Endodermal cell (in vitro differentiated cells): ENCODE measurements around the gene KNSTRN. TPM values are rescaled to one million over a fixed set of nuclear protein-coding genes. Genes with fewer than 3 reads are reported as not detected.

Experiments
- DNase-seq: peaks from one replicate; pipeline ENCODE4 v3.0.0-alpha.2; 2017
- H3K27ac ChIP-seq: 2 replicates; pipeline ENCODE4 v1.5.1; 2013; ENCODE audit warnings: mild to moderate bottlenecking, low read depth, low read length, moderate library complexity
- H3K27me3 ChIP-seq: 2 replicates; pipeline ENCODE4 v1.6.1; 2013; ENCODE audit warnings: mild to moderate bottlenecking, low read length, moderate library complexity; ENCODE audit not compliant: insufficient read depth, control insufficient read depth, poor library complexity, severe bottlenecking
- H3K36me3 ChIP-seq: 2 replicates; pipeline ENCODE4 v1.7.0; 2013; ENCODE audit warnings: mild to moderate bottlenecking, low read length, moderate library complexity; ENCODE audit not compliant: control insufficient read depth, insufficient read depth
- H3K4me1 ChIP-seq: one replicate; pipeline ENCODE4 v1.7.0; 2013; ENCODE audit warnings: low read length; ENCODE audit not compliant: control insufficient read depth, insufficient read depth
- H3K4me3 ChIP-seq: 2 replicates; pipeline ENCODE4 v1.5.1; 2013; ENCODE audit warnings: mild to moderate bottlenecking, low read length, moderate library complexity
- H3K9ac ChIP-seq: 2 replicates; pipeline ENCODE4 v1.6.1; 2013; ENCODE audit warnings: mild to moderate bottlenecking, low read length, moderate library complexity; ENCODE audit not compliant: poor library complexity, severe bottlenecking; ENCODE audit errors: extremely low read depth
- H3K9me3 ChIP-seq: 2 replicates; pipeline ENCODE4 v1.6.1; 2013; ENCODE audit warnings: mild to moderate bottlenecking, low read length, moderate library complexity; ENCODE audit not compliant: control insufficient read depth
- H3K27ac Mint-ChIP-seq: 2 replicates; pipeline ENCODE4 v1.8.0; 2020; ENCODE audit warnings: mixed read lengths
- H3K27me3 Mint-ChIP-seq: 2 replicates; pipeline ENCODE4 v1.8.0; 2021; ENCODE audit warnings: mild to moderate bottlenecking, mixed read lengths; ENCODE audit not compliant: insufficient read depth
- H3K36me3 Mint-ChIP-seq: 2 replicates; pipeline ENCODE4 v1.8.0; 2020; ENCODE audit warnings: low read depth, mixed read lengths
- H3K4me1 Mint-ChIP-seq: 2 replicates; pipeline ENCODE4 v1.8.0; 2020; ENCODE audit warnings: mixed read lengths
- H3K4me3 Mint-ChIP-seq: 2 replicates; pipeline ENCODE4 v1.8.0; 2020; ENCODE audit warnings: mild to moderate bottlenecking, moderate library complexity, mixed read lengths
- H3K9me3 Mint-ChIP-seq: 2 replicates; pipeline ENCODE4 v1.8.0; 2020; ENCODE audit warnings: mild to moderate bottlenecking, mixed read lengths
- CTCF ChIP-seq: fragments of 200-600 bp; sonication (generic); conservative IDR thresholded peaks from 2 replicates; pipeline ENCODE4 v1.5.0; 2021; ENCODE audit warnings: antibody characterized with exemption, mild to moderate bottlenecking
- WGBS, 2 experiments: methylation state at CpG; one replicate each; pipeline versions ENCODE4 v1.1.5 to v1.1.7; 2013; ENCODE audit warnings: missing lambda C conversion rate in 2 of 2, mixed read lengths in 1 of 2; ENCODE audit not compliant: insufficient coverage in 1 of 2, insufficient read length in 1 of 2; 5-methylcytosine and 5-hydroxymethylcytosine counted together
- total RNA-seq, 2 donors: library from RNA; stranded (reverse); fragmentation: NEBNext Ultra II Directional in 1 of 2; extraction: Animal tissue kit (Norgen Biotek cat#: 25700) in 1 of 2; gene quantifications; 2 replicates in 1 of 2; 3 replicates in 1 of 2; pipeline ENCODE4 v1.2.1, GENCODE V29; 2021

KNSTRN gene
- total RNA-seq, 2 donors from 2014 or later = 57.6 to 92.4 TPM

GRCh38 chr15:40386480-40386879 lies 4.0 kb downstream of the KNSTRN start:
- Mint-ChIP-seq H3K27ac (no peak overlapping the region), H3K4me3 (no peak overlapping the region), H3K4me1 (peaks cover 16% of the 10 kb centered on the region), H3K9me3 (peaks cover 17% of the 10 kb centered on the region), H3K27me3 (no peaks in the 10 kb centered on the region), H3K36me3 (peaks cover 63% of the 10 kb centered on the region)
- peaks cover 61% of the 10 kb centered on the region for H3K36me3 ChIP-seq
- peak overlapping the region; percentile 22 for H3K4me3 ChIP-seq
- WGBS, 2 experiments = 96 to 99% methylated on average over 3 of the region's 3 CpGs
- H3K4me1 ChIP-seq = no peaks in the 10 kb centered on the region
- no peak for DNase-seq
- no peak overlapping the region for H3K9ac ChIP-seq
- H3K9me3 ChIP-seq = peaks cover 24% of the 10 kb centered on the region
- no peaks in the 10 kb centered on the region for H3K27me3 ChIP-seq
- H3K27ac ChIP-seq = no peak overlapping the region
- no peak for TF ChIP-seq CTCF

- Histone ChIP-seq H3K36me3 (peaks cover 82% of the 10 kb centered on the region), H3K27me3 (no peaks in the 10 kb centered on the region), H3K9me3 (peaks cover 24% of the 10 kb centered on the region), H3K4me3 (no peak overlapping the region), H3K9ac (no peak overlapping the region), H3K27ac (no peak overlapping the region), H3K4me1 (no peaks in the 10 kb centered on the region)
- TF ChIP-seq CTCF = no peak
- no peak for DNase-seq
- peaks cover 87% of the 10 kb centered on the region for H3K36me3 Mint-ChIP-seq
- peaks cover 9% of the 10 kb centered on the region for H3K4me1 Mint-ChIP-seq
- H3K27me3 Mint-ChIP-seq = no peaks in the 10 kb centered on the region
- H3K4me3 Mint-ChIP-seq = no peak overlapping the region
- 95 to 96% methylated on average over 11 to 12 of the region's 13 CpGs for WGBS, 2 experiments
- H3K9me3 Mint-ChIP-seq = peaks cover 17% of the 10 kb centered on the region
- H3K27ac Mint-ChIP-seq = no peak overlapping the region
Measured at GRCh38 chr15:40388941-40389823, 6.7 kb downstream of the KNSTRN start.

- H3K36me3 ChIP-seq = peaks cover 82% of the 10 kb centered on the region
- H3K27me3 ChIP-seq = no peaks in the 10 kb centered on the region
- no peak overlapping the region for H3K27ac ChIP-seq
- H3K4me3 ChIP-seq = no peak overlapping the region
- DNase-seq = no peak
- 93 to 100% methylated on average over 2 of the region's 2 CpGs for WGBS, 2 experiments
- no peak for TF ChIP-seq CTCF
- H3K27me3 Mint-ChIP-seq = no peaks in the 10 kb centered on the region
- H3K9me3 Mint-ChIP-seq = peaks cover 17% of the 10 kb centered on the region
- H3K9me3 ChIP-seq = peaks cover 24% of the 10 kb centered on the region
- peaks cover 4% of the 10 kb centered on the region for H3K4me1 Mint-ChIP-seq
- no peak overlapping the region for H3K27ac Mint-ChIP-seq
- H3K9ac ChIP-seq = no peak overlapping the region
- peaks cover 83% of the 10 kb centered on the region for H3K36me3 Mint-ChIP-seq
- H3K4me3 Mint-ChIP-seq = no peak overlapping the region
- H3K4me1 ChIP-seq = no peaks in the 10 kb centered on the region
Measured at GRCh38 chr15:40389824-40390595, 7.5 kb downstream of the KNSTRN start.
